SK-N-SH (cell line): Measurements from ENCODE around the gene AP3S2. TPM values are rescaled to one million over a fixed set of nuclear protein-coding genes. Genes with fewer than 3 reads are reported as not detected.

Source experiments
- CTCF ChIA-PET: fragments of 300-600, 350-600 bp; formaldehyde crosslinking; extraction: SDS; loops from one replicate; lab custom pipeline; 2021; lab: Yijun Ruan, JAX
- POLR2A ChIA-PET: fragments of 350-600 bp; sonication (Branson Sonifier 250); formaldehyde crosslinking; extraction: SDS; loops from one replicate; lab custom pipeline; 2020; ENCODE audit warnings: antibody characterized with exemption, inconsistent platforms; lab: Yijun Ruan, JAX
- DNase-seq: peaks from one replicate; pipeline ENCODE4 v3.0.0; 2012
- H2AFZ ChIP-seq: fragments of 200-600 bp; sonication (generic); 2 replicates; pipeline ENCODE4 v1.8.1; 2016; ENCODE audit warnings: antibody characterized with exemption, mild to moderate bottlenecking, low read depth
- H3F3A ChIP-seq: fragments of 200-600 bp; sonication (generic); replicated peaks from 2 replicates; pipeline ENCODE3; 2016; ENCODE audit warnings: antibody characterized with exemption, mild to moderate bottlenecking; ENCODE audit not compliant: insufficient read depth
- H3K27ac ChIP-seq, 2 experiments: fragments of 200-500 bp in 1 of 2; fragments of 200-600 bp in 1 of 2; sonication (Bioruptor generic) in 1 of 2; sonication (generic), shearing (Covaris generic) in 1 of 2; 2 replicates each; pipeline versions ENCODE4 v1.5.1 to v1.6.1; 2014 to 2016; ENCODE audit warnings: low read depth in 2 of 2, inconsistent platforms in 1 of 2, low read length in 1 of 2, mild to moderate bottlenecking in 1 of 2, mixed read lengths in 1 of 2
- H3K27me3 ChIP-seq: fragments of 200-600 bp; sonication (generic), shearing (Covaris generic); 2 replicates; pipeline ENCODE4 v1.6.1; 2016; ENCODE audit warnings: mixed run types; ENCODE audit not compliant: insufficient read depth
- H3K36me3 ChIP-seq, 2 experiments: fragments of 200-500 bp in 1 of 2; fragments of 200-600 bp in 1 of 2; sonication (Bioruptor generic) in 1 of 2; sonication (generic) in 1 of 2; replicated peaks in 1 of 2; 2 replicates each; pipeline versions ENCODE3 to v1.5.1; 2014 to 2016; ENCODE audit warnings: low read length in 1 of 2, mild to moderate bottlenecking in 1 of 2; ENCODE audit not compliant: insufficient read depth in 2 of 2, control insufficient read depth in 1 of 2
- H3K4me1 ChIP-seq, 2 experiments: fragments of 200-500 bp in 1 of 2; fragments of 200-600 bp in 1 of 2; sonication (Bioruptor generic) in 1 of 2; sonication (generic), shearing (Covaris generic) in 1 of 2; 2 replicates each; pipeline versions ENCODE4 v1.5.1 to v1.6.1; 2014 to 2016; ENCODE audit warnings: low read depth in 1 of 2, low read length in 1 of 2, mixed run types in 1 of 2; ENCODE audit not compliant: insufficient read depth in 2 of 2, control insufficient read depth in 1 of 2
- H3K4me2 ChIP-seq: fragments of 200-600 bp; sonication (generic), shearing (Covaris generic); 2 replicates; pipeline ENCODE4 v1.6.1; 2017; ENCODE audit warnings: mixed run types
- H3K4me3 ChIP-seq, 2 experiments: fragments of 200-500 bp in 1 of 2; fragments of 200-600 bp in 1 of 2; sonication (Bioruptor generic) in 1 of 2; sonication (generic), shearing (Covaris generic) in 1 of 2; 2 replicates each; pipeline versions ENCODE4 v1.5.1 to v1.8.1; 2014 to 2016; ENCODE audit warnings: low read depth in 2 of 2, inconsistent platforms in 1 of 2, low read length in 1 of 2, mild to moderate bottlenecking in 1 of 2, mixed read lengths in 1 of 2, moderate library complexity in 1 of 2
- H3K79me2 ChIP-seq: fragments of 200-600 bp; sonication (generic); 2 replicates; pipeline ENCODE4 v1.8.1; 2017; ENCODE audit warnings: mild to moderate bottlenecking; ENCODE audit not compliant: insufficient read depth
- H3K9ac ChIP-seq: fragments of 200-600 bp; sonication (generic); 2 replicates; pipeline ENCODE4 v1.6.1; 2017; ENCODE audit warnings: mixed run types
- H3K9me2 ChIP-seq: fragments of 200-600 bp; sonication (generic); 2 replicates; pipeline ENCODE4 v1.6.1; 2017; ENCODE audit warnings: mixed run types
- H3K9me3 ChIP-seq: fragments of 200-600 bp; sonication (generic); 2 replicates; pipeline ENCODE4 v1.6.1; 2017; ENCODE audit warnings: mixed run types, mild to moderate bottlenecking, moderate library complexity
- H4K20me1 ChIP-seq: fragments of 200-600 bp; sonication (generic); 2 replicates; pipeline ENCODE4 v1.6.1; 2017; ENCODE audit warnings: mild to moderate bottlenecking, mixed run types; ENCODE audit not compliant: insufficient read depth
- CTCF ChIP-seq: fragments of 200-600 bp; sonication (generic); IDR thresholded peaks from 2 replicates; pipeline ENCODE4 v1.6.1; 2017; ENCODE audit warnings: antibody characterized with exemption, mild to moderate bottlenecking, moderate library complexity
- EP300 ChIP-seq, 2 experiments: IDR thresholded peaks; 2 replicates each; pipeline versions ENCODE4 v1.4.0 to v1.6.1; 2012; ENCODE audit warnings: borderline replicate concordance in 1 of 2, low read depth in 1 of 2, low read length in 1 of 2
- FOXM1 ChIP-seq: IDR thresholded peaks from 2 replicates; pipeline ENCODE4 v1.4.0; 2012; ENCODE audit warnings: low read depth, mild to moderate bottlenecking
- GABPA ChIP-seq: IDR thresholded peaks from 2 replicates; pipeline ENCODE4 v1.4.0; 2012; ENCODE audit warnings: low read depth, mild to moderate bottlenecking
- GATA2 ChIP-seq: sonication (generic); formaldehyde crosslinking; IDR thresholded peaks from 2 replicates; pipeline ENCODE4 v1.5.0; 2020; ENCODE audit warnings: mild to moderate bottlenecking, missing genetic modification reagents
- JUND ChIP-seq: IDR thresholded peaks from 2 replicates; pipeline ENCODE4 v1.4.0; 2012
- MXI1 ChIP-seq: IDR thresholded peaks from 2 replicates; pipeline ENCODE4 v1.6.1; 2012; ENCODE audit warnings: mild to moderate bottlenecking, low read depth, low read length, improper control_type of control experiment
- NFIC ChIP-seq: IDR thresholded peaks from 2 replicates; pipeline ENCODE4 v1.4.0; 2012; ENCODE audit warnings: borderline replicate concordance
- NRF1 ChIP-seq: IDR thresholded peaks from 2 replicates; pipeline ENCODE4 v1.6.1; 2012; ENCODE audit warnings: low read depth, mild to moderate bottlenecking, low read length
- REST ChIP-seq: IDR thresholded peaks from 2 replicates; pipeline ENCODE4 v1.6.1; 2012; ENCODE audit warnings: mild to moderate bottlenecking, low read depth, low read length, moderate library complexity
- RXRA ChIP-seq: IDR thresholded peaks from 2 replicates; pipeline ENCODE4 v1.4.0; 2012; ENCODE audit warnings: low read depth, mild to moderate bottlenecking, borderline replicate concordance
- SMC3 ChIP-seq: IDR thresholded peaks from 2 replicates; pipeline ENCODE4 v1.6.1; 2012; ENCODE audit warnings: low read depth, low read length, improper control_type of control experiment
- TAF1 ChIP-seq: IDR thresholded peaks from 2 replicates; pipeline ENCODE4 v1.6.1; 2012; ENCODE audit warnings: low read depth, mild to moderate bottlenecking, low read length, moderate library complexity, borderline replicate concordance
- USF2 ChIP-seq: fragments of 150-350 bp; IDR thresholded peaks from 2 replicates; pipeline ENCODE4 v1.6.1; 2017; ENCODE audit warnings: antibody characterized with exemption, low read length, low read depth, borderline replicate concordance
- YY1 ChIP-seq: IDR thresholded peaks from 2 replicates; pipeline ENCODE4 v1.4.0; 2012; ENCODE audit warnings: low read depth, mild to moderate bottlenecking
- WGBS: methylation state at CpG from one replicate; pipeline ENCODE4 v1.1.6; 2017; ENCODE audit warnings: low lambda C conversion rate; 5-methylcytosine and 5-hydroxymethylcytosine counted together
- polyA plus RNA-seq, 3 experiments: library from polyadenylated mRNA; depleted of rRNA; stranded (reverse); fragments of >200 nt; gene quantifications; 2 replicates each; pipeline ENCODE4 v1.2.3, GENCODE V29; 2012
- TF ChIP-seq, protein P1 (sequence below): IDR thresholded peaks from 2 replicates; pipeline ENCODE4; 2012
- TF ChIP-seq, protein P2 (sequence below): IDR thresholded peaks from 2 replicates; pipeline ENCODE4 v1.4.0; 2012; ENCODE audit warnings: low read depth, borderline replicate concordance

The AP3S2 gene
- polyA plus RNA-seq, 1 of the 3 experiments (the other 2 are of a cell fraction): 11.9 TPM

DNA sequence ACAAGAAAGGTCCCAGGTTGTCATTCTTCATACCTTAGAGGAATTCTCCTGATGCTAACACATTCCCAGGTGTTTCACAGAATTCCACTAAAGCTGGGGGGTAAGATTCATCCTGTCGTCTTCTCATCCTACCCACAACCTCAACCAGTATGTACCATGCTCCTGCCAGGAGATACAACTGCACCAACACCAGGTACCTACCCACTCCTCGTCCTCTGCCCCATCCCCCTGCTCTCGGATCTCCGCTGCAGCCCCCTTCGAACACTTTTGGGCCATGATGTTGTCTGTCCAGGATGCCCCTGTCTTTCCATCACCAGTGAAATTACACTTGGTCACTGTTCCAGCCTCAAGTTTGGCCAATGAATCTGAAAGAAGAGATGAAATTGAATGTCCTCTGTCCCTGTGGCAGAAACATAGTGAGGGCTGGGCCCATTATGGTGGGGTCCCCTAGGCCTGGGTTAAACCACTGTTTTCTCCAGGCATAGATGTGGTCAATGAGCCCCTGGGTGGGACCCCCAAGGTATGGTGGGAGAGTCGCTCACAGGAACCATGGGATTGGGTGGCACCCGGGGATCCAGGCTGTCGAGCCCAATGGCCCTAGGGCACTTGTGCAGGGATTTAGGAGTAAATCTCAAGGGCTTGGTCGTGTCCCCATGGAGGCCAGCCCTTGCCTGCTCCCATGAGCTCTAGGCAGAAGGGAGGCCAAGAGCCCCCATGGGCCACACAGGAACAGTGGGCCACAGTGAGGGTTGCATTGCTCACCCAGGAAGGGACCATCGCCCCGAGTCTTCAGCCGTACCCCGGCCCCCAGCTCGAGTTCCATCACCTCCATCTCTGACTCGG lies 9.4 kb upstream of the AP3S2 start:
- Histone ChIP-seq H3K4me1 (peaks cover 0 to 4% of the 10 kb centered on the region in 2 experiments; a peak in 1 of 4 replicates), H3K79me2 (no peaks in the 10 kb centered on the region), H3K9ac (no peak overlapping the region), H3K27me3 (no peaks in the 10 kb centered on the region), H3K9me2 (no peaks in the 10 kb centered on the region), H3K4me3 (no peak overlapping the region), H3K9me3 (no peaks in the 10 kb centered on the region), H2AFZ (no peak overlapping the region), H4K20me1 (no peaks in the 10 kb centered on the region), H3K36me3 (peaks cover 0 to 9% of the 10 kb centered on the region in 2 experiments), H3K4me2 (no peak overlapping the region), H3K27ac (no peak overlapping the region), H3F3A (peaks cover 3% of the 10 kb centered on the region)
- ChIA-PET CTCF (interaction anchor here (0.8 to 1.2 kb wide), 2 partner anchors 28 to 68 kb away, joined by 3 read pairs; no protein-coding TSS in a partner anchor), POLR2A (no interaction called here)
- 96% methylated on average over 12 of the region's 15 CpGs for WGBS
- no peak for DNase-seq
- TF ChIP-seq, protein P1, sequence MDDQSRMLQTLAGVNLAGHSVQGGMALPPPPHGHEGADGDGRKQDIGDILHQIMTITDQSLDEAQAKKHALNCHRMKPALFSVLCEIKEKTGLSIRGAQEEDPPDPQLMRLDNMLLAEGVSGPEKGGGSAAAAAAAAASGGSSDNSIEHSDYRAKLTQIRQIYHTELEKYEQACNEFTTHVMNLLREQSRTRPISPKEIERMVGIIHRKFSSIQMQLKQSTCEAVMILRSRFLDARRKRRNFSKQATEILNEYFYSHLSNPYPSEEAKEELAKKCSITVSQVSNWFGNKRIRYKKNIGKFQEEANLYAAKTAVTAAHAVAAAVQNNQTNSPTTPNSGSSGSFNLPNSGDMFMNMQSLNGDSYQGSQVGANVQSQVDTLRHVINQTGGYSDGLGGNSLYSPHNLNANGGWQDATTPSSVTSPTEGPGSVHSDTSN: no peak
- TF ChIP-seq, protein P2, sequence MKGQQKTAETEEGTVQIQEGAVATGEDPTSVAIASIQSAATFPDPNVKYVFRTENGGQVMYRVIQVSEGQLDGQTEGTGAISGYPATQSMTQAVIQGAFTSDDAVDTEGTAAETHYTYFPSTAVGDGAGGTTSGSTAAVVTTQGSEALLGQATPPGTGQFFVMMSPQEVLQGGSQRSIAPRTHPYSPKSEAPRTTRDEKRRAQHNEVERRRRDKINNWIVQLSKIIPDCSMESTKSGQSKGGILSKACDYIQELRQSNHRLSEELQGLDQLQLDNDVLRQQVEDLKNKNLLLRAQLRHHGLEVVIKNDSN: no peak
- TF ChIP-seq JUND (no peak), NRF1 (no peak), EP300 (IDR thresholded peaks at IDR 0.05; ENCODE audit: borderline replicate concordance in 1 of 2, low read depth in 1 of 2, low read length in 1 of 2) (no peak), NFIC (no peak), RXRA (no peak), FOXM1 (no peak), TAF1 (no peak), GABPA (no peak), YY1 (no peak), SMC3 (no peak), MXI1 (no peak), GATA2 (no peak), USF2 (no peak), REST (no peak), CTCF (no peak)
